ENCODE results near the gene LSM3.

GRCh38 chr3:14141144-14141543 is 37.5 kb upstream of the LSM3 start:
- TF ChIP-seq POLR2A (IDR thresholded peaks at IDR 0.05; ENCODE audit: low read length) (no peak), GATA1 (IDR thresholded peaks at IDR 0.05; ENCODE audit: low read depth, low read length) (no peak)

Measured in erythroblast (primary cell).